Fibroblast of villous mesenchyme (primary cell): ENCODE results near the gene LINGO4. TPM values are rescaled to one million over a fixed set of nuclear protein-coding genes. Genes with fewer than 3 reads are reported as not detected.

Experiments used
- DNase-seq: peaks from one replicate; pipeline ENCODE4 v3.0.0-alpha.2; 2010; ENCODE audit warnings: low read depth
- H3K4me3 ChIP-seq: 2 replicates; pipeline ENCODE4 v1.5.1; 2011; ENCODE audit warnings: low read depth, mild to moderate bottlenecking, low read length
- CTCF ChIP-seq: IDR thresholded peaks from 2 replicates; pipeline ENCODE4 v1.5.1; 2012; ENCODE audit warnings: low read depth, mild to moderate bottlenecking, low read length; ENCODE audit not compliant: insufficient read depth
- total RNA-seq: library from RNA; depleted of rRNA; stranded (reverse); fragments of >200 nt; gene quantifications from 2 replicates; pipeline ENCODE4 v1.2.3, GENCODE V29; 2012

The LINGO4 gene
- total RNA-seq, 1 donor: not detected

- no peak for DNase-seq
- TF ChIP-seq CTCF: no peak
- H3K4me3 ChIP-seq: no peak overlapping the region
These were observed 10.6 kb upstream of the LINGO4 start for GRCh38 chr1:151815716-151816327.

- no peak for TF ChIP-seq CTCF
- H3K4me3 ChIP-seq: no peak overlapping the region
- DNase-seq: no peak
These were observed 9.8 kb upstream of the LINGO4 start for GRCh38 chr1:151814971-151815545.

- no peak for TF ChIP-seq CTCF
- no peak overlapping the region for H3K4me3 ChIP-seq
- no peak for DNase-seq
These were observed 9.2 kb upstream of the LINGO4 start for GRCh38 chr1:151814426-151814825.

- no peak for DNase-seq
- no peak overlapping the region for H3K4me3 ChIP-seq
- TF ChIP-seq CTCF: no peak
These were observed 8.2 kb upstream of the LINGO4 start for GRCh38 chr1:151813271-151813977.

- peak; percentile 27 for DNase-seq
- H3K4me3 ChIP-seq: no peak overlapping the region
- TF ChIP-seq CTCF: no peak
These were observed 6.0 kb upstream of the LINGO4 start for GRCh38 chr1:151811181-151811580.

- DNase-seq: no peak
- no peak for TF ChIP-seq CTCF
- no peak overlapping the region for H3K4me3 ChIP-seq
These were observed 4.9 kb upstream of the LINGO4 start for GRCh38 chr1:151809985-151810556.
